Panc1 (cell line): ENCODE measurements around the gene SERPIND1. TPM values are rescaled to one million over a fixed set of nuclear protein-coding genes. Genes with fewer than 3 reads are reported as not detected.

ENCODE experiments used
- ATAC-seq: fragments of 200-7000 bp; cut with Tn5 transposase; 2 replicates; pipeline ENCODE4 v1.9.1; 2020; ENCODE audit warnings: mild to moderate bottlenecking, moderate library complexity
- BruUV-seq: library from RNA; stranded (reverse); fragments of 400-500 nt; replicated peaks from 2 replicates; lab custom pipeline; 2021; lab: Mats Ljungman, UMichigan
- CTCF ChIA-PET: fragments of 300-600 bp; sonication (Branson Sonifier 250); formaldehyde crosslinking; loops from one replicate; lab custom pipeline; 2022; ENCODE audit warnings: antibody characterized with exemption; lab: Charles Lee
- POLR2A ChIA-PET: fragments of 300-600 bp; sonication (Branson Sonifier 250); formaldehyde crosslinking; loops from one replicate; lab custom pipeline; 2022; ENCODE audit warnings: antibody characterized with exemption; lab: Charles Lee
- DNase-seq: peaks from one replicate; pipeline ENCODE4 v3.0.0-alpha.2; 2010; ENCODE audit warnings: low read depth, low spot score
- H3K27ac ChIP-seq: 2 replicates; pipeline ENCODE4 v1.5.1; 2011; ENCODE audit warnings: mild to moderate bottlenecking, low read length, inconsistent platforms
- H3K27me3 ChIP-seq: fragments of 200-500 bp; sonication (Bioruptor generic); 2 replicates; pipeline ENCODE4 v1.6.0; 2014; ENCODE audit warnings: low read length, inconsistent platforms; ENCODE audit not compliant: control insufficient read depth, insufficient read depth
- H3K36me3 ChIP-seq: fragments of 200-500 bp; sonication (Bioruptor generic); 2 replicates; pipeline ENCODE4 v1.5.1; 2014; ENCODE audit warnings: inconsistent platforms, mild to moderate bottlenecking, low read length, moderate library complexity; ENCODE audit not compliant: control insufficient read depth, insufficient read depth
- H3K4me1 ChIP-seq: 2 replicates; pipeline ENCODE4 v1.5.1; 2011; ENCODE audit warnings: inconsistent platforms, mild to moderate bottlenecking, low read length, moderate library complexity; ENCODE audit not compliant: control insufficient read depth, insufficient read depth
- H3K4me3 ChIP-seq, 2 experiments: 2 replicates each; pipeline ENCODE4 v1.5.1; 2011 to 2012; ENCODE audit warnings: low read depth in 2 of 2, low read length in 2 of 2, mild to moderate bottlenecking in 2 of 2, inconsistent platforms in 1 of 2, moderate library complexity in 1 of 2
- H3K9me3 ChIP-seq: fragments of 200-500 bp; sonication (Bioruptor generic); 2 replicates; pipeline ENCODE4 v1.5.1; 2014; ENCODE audit warnings: low read depth, mild to moderate bottlenecking, inconsistent platforms, low read length, moderate library complexity; ENCODE audit not compliant: control insufficient read depth, insufficient read depth
- POLR2AphosphoS5 ChIP-seq: IDR thresholded peaks from 2 replicates; pipeline ENCODE4 v1.6.1; 2012; ENCODE audit warnings: mild to moderate bottlenecking, low read depth, low read length, moderate library complexity
- SIN3A ChIP-seq: IDR thresholded peaks from 2 replicates; pipeline ENCODE4 v1.6.1; 2012; ENCODE audit warnings: low read depth, mild to moderate bottlenecking, low read length, moderate library complexity, borderline replicate concordance; ENCODE audit not compliant: insufficient read depth
- TCF7L2 ChIP-seq: IDR thresholded peaks from 2 replicates; pipeline ENCODE4 v1.6.1; 2011; ENCODE audit warnings: mild to moderate bottlenecking, low read depth, low read length, inconsistent platforms
- in situ Hi-C: cut with HindIII; loops from 2 replicates; pipeline ENCODE4 v1.10.0; 2016; ENCODE audit warnings: low sequenced_read_pairs, low pct_unique_long_range_greater_than_20kb
- intact Hi-C: fragments of 100-400 bp; cut with micrococcal nuclease; formaldehyde crosslinking; loops from one replicate; pipeline ENCODE4 v1.10.0; 2022; ENCODE audit not compliant: unreplicated experiment
- total RNA-seq: library from RNA; stranded (reverse); gene quantifications from one replicate; pipeline ENCODE4 v1.2.1, GENCODE V29; 2021; ENCODE audit not compliant: unreplicated experiment
- TF ChIP-seq, protein P1 (sequence below), 2 experiments: IDR thresholded peaks; 2 replicates each; pipeline ENCODE4 v1.6.1; 2011 to 2012; ENCODE audit warnings: low read depth in 2 of 2, control low read depth in 1 of 2, low read length in 1 of 2, mild to moderate bottlenecking in 1 of 2, moderate library complexity in 1 of 2; ENCODE audit not compliant: insufficient read depth in 1 of 2
- TF ChIP-seq, protein P2 (sequence below): fragments of 450-650 bp; IDR thresholded peaks from 2 replicates; pipeline ENCODE4 v1.5.1; 2017; ENCODE audit warnings: mild to moderate bottlenecking

The SERPIND1 gene
- total RNA-seq, 1 experiment from 2014 or later: 0.18 TPM

DNA sequence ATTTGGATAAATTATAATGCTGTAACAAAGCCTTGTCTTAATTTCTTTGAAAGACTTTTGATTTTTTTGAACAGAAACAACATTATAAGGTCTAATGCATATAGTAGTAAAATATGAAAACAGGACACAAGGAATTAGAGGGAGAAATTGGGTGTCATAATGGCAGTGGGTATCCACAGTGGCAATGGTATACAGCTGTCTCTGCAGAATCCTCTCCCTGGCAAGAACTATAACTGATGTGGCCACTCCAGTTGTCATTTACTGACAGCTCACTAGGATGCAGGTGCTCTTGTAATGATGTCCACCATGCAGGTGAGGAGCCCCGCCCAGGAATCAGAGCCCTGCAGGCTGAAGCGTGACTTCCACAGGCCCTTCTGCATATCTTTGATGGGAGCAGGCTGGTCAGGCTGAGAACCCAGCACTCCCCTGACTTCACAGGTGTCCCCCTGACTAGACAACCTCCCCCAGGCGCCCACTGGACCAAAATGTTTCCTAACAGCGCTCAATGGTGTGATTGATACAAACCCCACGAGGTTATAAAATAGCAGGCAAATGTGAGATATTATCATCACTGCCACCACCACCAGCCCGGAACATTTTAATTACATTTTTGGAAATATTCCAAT, 32.8 kb upstream of the SERPIND1 start:
- in situ Hi-C loops (no loop called here), intact Hi-C loops (no loop called here)
- Histone ChIP-seq H3K4me1 (no peaks in the 10 kb centered on the region), H3K4me3 (no peak overlapping the region), H3K36me3 (no peaks in the 10 kb centered on the region), H3K9me3 (no peaks in the 10 kb centered on the region), H3K27ac (no peak overlapping the region), H3K27me3 (no peaks in the 10 kb centered on the region)
- CTCF ChIA-PET: interaction anchor here (0.6 kb wide), 1 partner anchor 50 kb away, joined by 3 read pairs; no protein-coding TSS in a partner anchor
- POLR2A ChIA-PET: no interaction called here
- TF ChIP-seq, protein P1, sequence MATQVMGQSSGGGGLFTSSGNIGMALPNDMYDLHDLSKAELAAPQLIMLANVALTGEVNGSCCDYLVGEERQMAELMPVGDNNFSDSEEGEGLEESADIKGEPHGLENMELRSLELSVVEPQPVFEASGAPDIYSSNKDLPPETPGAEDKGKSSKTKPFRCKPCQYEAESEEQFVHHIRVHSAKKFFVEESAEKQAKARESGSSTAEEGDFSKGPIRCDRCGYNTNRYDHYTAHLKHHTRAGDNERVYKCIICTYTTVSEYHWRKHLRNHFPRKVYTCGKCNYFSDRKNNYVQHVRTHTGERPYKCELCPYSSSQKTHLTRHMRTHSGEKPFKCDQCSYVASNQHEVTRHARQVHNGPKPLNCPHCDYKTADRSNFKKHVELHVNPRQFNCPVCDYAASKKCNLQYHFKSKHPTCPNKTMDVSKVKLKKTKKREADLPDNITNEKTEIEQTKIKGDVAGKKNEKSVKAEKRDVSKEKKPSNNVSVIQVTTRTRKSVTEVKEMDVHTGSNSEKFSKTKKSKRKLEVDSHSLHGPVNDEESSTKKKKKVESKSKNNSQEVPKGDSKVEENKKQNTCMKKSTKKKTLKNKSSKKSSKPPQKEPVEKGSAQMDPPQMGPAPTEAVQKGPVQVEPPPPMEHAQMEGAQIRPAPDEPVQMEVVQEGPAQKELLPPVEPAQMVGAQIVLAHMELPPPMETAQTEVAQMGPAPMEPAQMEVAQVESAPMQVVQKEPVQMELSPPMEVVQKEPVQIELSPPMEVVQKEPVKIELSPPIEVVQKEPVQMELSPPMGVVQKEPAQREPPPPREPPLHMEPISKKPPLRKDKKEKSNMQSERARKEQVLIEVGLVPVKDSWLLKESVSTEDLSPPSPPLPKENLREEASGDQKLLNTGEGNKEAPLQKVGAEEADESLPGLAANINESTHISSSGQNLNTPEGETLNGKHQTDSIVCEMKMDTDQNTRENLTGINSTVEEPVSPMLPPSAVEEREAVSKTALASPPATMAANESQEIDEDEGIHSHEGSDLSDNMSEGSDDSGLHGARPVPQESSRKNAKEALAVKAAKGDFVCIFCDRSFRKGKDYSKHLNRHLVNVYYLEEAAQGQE (IDR thresholded peaks at IDR 0.05; ENCODE audit: insufficient read depth in 1 of 2, low read depth in 2 of 2, low read length in 1 of 2): no peak
- TF ChIP-seq SIN3A (no peak), TCF7L2 (no peak), POLR2AphosphoS5 (no peak)
- TF ChIP-seq, protein P2, sequence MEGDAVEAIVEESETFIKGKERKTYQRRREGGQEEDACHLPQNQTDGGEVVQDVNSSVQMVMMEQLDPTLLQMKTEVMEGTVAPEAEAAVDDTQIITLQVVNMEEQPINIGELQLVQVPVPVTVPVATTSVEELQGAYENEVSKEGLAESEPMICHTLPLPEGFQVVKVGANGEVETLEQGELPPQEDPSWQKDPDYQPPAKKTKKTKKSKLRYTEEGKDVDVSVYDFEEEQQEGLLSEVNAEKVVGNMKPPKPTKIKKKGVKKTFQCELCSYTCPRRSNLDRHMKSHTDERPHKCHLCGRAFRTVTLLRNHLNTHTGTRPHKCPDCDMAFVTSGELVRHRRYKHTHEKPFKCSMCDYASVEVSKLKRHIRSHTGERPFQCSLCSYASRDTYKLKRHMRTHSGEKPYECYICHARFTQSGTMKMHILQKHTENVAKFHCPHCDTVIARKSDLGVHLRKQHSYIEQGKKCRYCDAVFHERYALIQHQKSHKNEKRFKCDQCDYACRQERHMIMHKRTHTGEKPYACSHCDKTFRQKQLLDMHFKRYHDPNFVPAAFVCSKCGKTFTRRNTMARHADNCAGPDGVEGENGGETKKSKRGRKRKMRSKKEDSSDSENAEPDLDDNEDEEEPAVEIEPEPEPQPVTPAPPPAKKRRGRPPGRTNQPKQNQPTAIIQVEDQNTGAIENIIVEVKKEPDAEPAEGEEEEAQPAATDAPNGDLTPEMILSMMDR: no peak
- no peak for ATAC-seq
- no TSS peak for BruUV-seq
- DNase-seq: no peak

DNA sequence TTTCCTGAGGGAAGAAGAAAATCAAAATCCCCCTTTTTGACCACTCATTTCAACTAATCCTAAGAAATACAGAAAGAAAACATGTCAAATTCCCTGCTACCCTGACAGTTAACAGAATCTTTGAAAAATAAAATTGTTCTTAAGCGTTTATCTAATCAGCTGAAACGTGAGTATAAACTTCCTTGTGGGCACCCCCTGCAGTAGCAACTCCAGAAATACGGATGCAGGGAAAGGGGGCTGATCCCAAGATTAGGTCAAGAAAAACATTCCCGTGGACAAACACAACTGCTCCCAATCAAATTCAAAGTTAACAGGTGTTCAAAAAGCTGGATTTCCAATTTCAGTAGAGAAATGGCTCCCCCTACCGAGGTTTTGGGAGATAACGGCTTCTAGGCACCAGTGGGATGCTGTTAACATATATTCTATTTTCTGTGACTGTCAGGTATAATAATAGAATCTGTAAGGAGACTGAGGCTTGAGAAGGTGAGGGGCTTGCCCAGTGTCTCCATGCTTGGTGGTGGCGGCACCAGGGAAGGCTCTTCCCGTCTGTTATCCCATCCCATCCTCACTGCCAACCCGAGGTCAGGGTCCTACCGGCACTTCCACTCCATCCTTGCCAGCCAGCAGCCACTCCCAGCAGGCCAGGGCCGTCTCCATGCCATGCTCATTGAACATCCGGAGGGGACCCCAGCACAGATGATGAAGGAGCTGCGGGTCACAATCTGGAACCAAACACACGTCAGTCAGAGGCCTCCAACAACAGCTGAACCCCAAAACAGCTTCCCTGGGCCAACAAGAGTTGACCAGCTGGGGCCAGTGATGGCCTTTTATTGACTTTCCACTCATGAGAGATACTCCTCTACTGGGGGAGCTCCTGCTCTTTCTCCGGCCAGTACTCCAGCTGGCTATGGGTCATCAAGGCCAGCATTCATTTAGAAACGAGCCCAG, 32.0 kb upstream of the SERPIND1 start:
- ChIA-PET CTCF (interaction anchor here (0.6 to 0.7 kb wide), 2 partner anchors 39 to 96 kb away, joined by 3 to 4 read pairs; no protein-coding TSS in a partner anchor), POLR2A (no interaction called here)
- Histone ChIP-seq H3K4me1 (no peaks in the 10 kb centered on the region), H3K36me3 (no peaks in the 10 kb centered on the region), H3K4me3 (no peak overlapping the region), H3K9me3 (no peaks in the 10 kb centered on the region), H3K27ac (no peak overlapping the region), H3K27me3 (no peaks in the 10 kb centered on the region)
- no peak for DNase-seq
- BruUV-seq: no TSS peak
- TF ChIP-seq SIN3A: no peak
- TF ChIP-seq POLR2AphosphoS5: no peak
- TF ChIP-seq TCF7L2: no peak
- TF ChIP-seq, protein P1 (IDR thresholded peaks at IDR 0.05; ENCODE audit: insufficient read depth in 1 of 2, low read depth in 2 of 2, low read length in 1 of 2): no peak
- TF ChIP-seq, protein P2: peak; percentile 72
- ATAC-seq: no peak
- in situ Hi-C loops (no loop called here), intact Hi-C loops (no loop called here)
